ENCODE results near the gene PATE4. TPM values are rescaled to one million over a fixed set of nuclear protein-coding genes. Genes with fewer than 3 reads are reported as not detected.

The PATE4 gene
- polyA plus RNA-seq, 6 donors from 2014 or later = not detected

DNA sequence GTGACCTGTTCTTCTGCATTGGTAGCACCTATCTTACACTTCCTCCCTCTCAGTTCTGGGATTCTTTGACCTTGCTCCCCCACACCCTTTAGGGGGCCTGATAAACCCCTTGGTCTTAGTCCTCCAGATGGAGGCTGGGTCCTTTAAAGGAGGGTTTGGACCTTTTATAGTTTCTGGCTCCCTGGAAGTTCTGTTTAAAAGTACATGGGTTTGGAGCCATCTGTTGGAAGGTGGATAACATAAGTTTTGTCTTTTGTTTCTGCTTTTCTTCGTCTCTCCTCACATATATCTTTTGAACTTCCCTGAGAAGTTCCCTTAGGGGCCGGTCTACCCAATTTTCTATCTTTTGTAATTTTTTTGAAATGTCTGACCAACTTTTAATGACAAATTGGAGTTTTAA, 36.4 kb downstream of the PATE4 start:
- Mint-ChIP-seq H3K27ac (peak overlapping the region in 1 of 6 donors; percentile 78), H3K9me3 (peaks cover 6 to 26% (median 21%) of the 10 kb centered on the region in 7 donors), H3K36me3 (peaks cover 6 to 17% of the 10 kb centered on the region in 2 donors), H3K4me1 (peaks cover 7 to 14% (median 9%) of the 10 kb centered on the region in 3 donors), H3K4me3 (no peak overlapping the region), H3K27me3 (no peaks in the 10 kb centered on the region)
- ATAC-seq (ENCODE audit: low read depth in 2 of 2) (no peak), DNase-seq (no peak)

DNA sequence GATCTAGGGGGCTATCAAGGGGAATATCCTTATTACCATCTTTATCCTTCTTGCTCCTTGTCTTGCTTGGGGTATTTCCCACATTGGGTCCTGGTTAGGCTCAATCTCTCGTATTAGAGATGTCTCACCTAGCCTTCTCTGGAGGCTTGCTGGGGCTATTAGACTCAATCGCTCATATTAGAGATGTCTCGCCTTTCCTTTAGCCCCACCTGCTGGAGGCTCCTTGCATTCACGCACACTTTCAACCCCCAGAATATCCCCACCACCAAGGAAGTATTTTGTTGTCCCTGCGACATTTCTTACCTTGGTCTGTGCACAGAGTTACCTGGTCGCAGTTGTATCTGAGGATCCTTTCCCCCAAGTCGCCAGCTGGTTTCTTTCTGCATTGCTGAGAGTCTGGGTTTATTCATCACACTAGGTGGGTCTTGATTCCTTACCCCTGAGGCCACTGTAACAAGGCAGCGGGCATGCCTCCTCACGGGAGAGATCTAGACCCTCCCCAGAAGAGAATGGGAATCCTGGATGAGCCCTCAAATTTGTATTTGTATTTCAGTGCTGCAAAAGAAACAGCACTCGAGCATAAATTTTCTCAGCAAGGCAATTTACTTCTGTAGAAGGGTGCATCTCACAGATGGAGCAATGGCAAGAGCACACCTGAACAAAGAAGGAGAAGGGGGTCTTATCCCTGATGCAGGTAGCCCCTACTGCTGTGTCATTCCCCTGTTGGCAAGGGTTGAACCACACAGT, 38.4 kb downstream of the PATE4 start:
- H3K36me3 Mint-ChIP-seq = peaks cover 6 to 17% of the 10 kb centered on the region in 2 donors
- peaks cover 6 to 21% (median 17%) of the 10 kb centered on the region in 7 donors for H3K9me3 Mint-ChIP-seq
- H3K4me3 Mint-ChIP-seq = no peak overlapping the region
- H3K27ac Mint-ChIP-seq = peak overlapping the region in 3 of 6 donors; percentile 33 to 94 (median 45)
- H3K27me3 Mint-ChIP-seq = no peaks in the 10 kb centered on the region
- ATAC-seq (ENCODE audit: low read depth in 2 of 2) (no peak), DNase-seq (no peak)
- peaks cover 7 to 14% (median 9%) of the 10 kb centered on the region in 3 donors for H3K4me1 Mint-ChIP-seq

DNA sequence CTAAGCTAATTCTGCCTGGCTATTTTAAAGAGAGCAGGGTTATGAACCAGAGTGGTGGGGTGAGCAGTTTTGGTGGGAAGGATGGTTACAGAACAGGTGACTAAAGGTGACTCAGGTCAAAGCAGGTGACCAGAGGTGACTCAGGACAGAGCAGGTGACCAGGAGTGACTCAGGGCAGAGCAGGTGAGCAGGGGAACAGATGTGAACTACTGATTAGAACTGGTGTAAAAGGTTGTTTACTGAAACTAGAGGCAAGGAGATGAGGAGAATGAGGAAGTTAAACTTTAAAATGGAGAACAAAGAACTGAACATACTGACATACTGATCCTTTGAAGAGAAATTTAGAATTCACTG, 39.0 kb downstream of the PATE4 start:
- H3K9me3 Mint-ChIP-seq = peaks cover 6 to 21% (median 17%) of the 10 kb centered on the region in 7 donors
- H3K27me3 Mint-ChIP-seq = no peaks in the 10 kb centered on the region
- no peak overlapping the region for H3K4me3 Mint-ChIP-seq
- peaks cover 6 to 17% of the 10 kb centered on the region in 2 donors for H3K36me3 Mint-ChIP-seq
- H3K4me1 Mint-ChIP-seq = peaks cover 7 to 14% (median 9%) of the 10 kb centered on the region in 3 donors
- DNase-seq (no peak), ATAC-seq (ENCODE audit: low read depth in 2 of 2) (peak; percentile 14 to 23)
- H3K27ac Mint-ChIP-seq = peak overlapping the region in 4 of 6 donors; percentile 12 to 94 (median 56)

DNA sequence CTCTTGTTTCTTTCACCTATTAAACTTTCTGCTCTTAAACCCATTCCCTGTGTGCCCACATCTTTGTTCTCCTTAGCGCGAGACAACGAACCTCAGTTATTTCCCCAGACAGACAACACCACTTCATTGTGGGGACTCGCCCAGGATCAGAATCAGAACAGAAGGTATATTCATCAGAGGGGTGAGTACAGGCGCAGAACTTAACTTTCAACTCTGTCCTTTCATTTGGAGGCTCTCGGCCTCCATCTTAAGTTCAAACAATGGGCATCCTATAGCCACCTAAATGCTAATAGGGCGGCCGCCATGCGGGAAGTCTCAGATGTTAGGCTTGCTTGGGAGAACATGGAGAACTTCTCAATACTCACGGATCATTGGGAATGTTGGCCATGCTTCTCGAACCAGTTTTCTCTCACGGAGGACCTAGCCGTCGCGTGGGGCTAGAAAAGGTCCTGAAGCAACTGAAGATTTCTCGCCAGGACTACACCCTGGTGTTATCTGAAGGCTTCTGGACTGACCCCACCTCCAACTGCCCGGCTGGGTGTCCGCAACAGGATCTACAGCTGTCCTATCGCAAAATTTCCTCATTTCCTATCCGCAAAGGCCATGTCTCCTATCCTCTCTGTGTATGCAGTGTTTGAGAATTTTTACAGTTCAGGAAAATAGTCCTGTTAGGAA, 40.9 kb downstream of the PATE4 start:
- H3K9me3 Mint-ChIP-seq = peaks cover 6 to 21% (median 17%) of the 10 kb centered on the region in 7 donors
- ATAC-seq (ENCODE audit: low read depth in 2 of 2) (no peak), DNase-seq (no peak)
- H3K27ac Mint-ChIP-seq = no peak overlapping the region
- no peak overlapping the region for H3K4me3 Mint-ChIP-seq
- H3K4me1 Mint-ChIP-seq = peaks cover 7 to 14% (median 9%) of the 10 kb centered on the region in 3 donors
- H3K36me3 Mint-ChIP-seq = peaks cover 6 to 17% of the 10 kb centered on the region in 2 donors
- no peaks in the 10 kb centered on the region for H3K27me3 Mint-ChIP-seq

DNA sequence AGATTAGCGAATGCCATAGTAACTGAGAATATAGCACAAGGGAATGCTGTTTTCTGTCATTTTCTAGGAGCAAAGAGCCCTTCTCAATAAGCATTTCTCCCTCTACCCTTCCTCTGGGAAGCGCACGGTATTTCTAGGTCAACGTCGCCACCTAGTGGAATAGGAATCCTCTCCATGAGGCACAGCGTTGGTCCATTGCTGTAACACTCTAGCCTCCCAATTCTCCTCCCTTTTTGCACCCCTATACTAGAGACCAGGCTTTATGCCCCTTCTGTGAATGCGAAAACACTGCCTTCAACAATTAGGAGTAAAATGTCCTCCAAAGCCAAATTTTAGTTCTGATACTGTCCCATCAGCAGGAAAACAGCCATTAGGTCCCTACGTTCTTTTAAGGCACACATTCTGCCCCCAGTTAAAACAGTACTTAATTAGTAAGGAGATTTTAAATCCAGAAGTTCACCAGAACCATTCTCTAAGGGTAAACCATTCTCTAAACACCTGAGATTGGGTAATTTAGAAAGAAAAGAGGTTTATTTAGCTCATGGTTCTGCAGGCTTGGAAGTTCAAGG, 41.5 kb downstream of the PATE4 start:
- H3K27me3 Mint-ChIP-seq = no peaks in the 10 kb centered on the region
- H3K27ac Mint-ChIP-seq = no peak overlapping the region
- H3K36me3 Mint-ChIP-seq = peaks cover 6 to 17% of the 10 kb centered on the region in 2 donors
- H3K4me3 Mint-ChIP-seq = no peak overlapping the region
- H3K9me3 Mint-ChIP-seq = peaks cover 6 to 21% (median 17%) of the 10 kb centered on the region in 7 donors
- ATAC-seq (ENCODE audit: low read depth in 2 of 2) (peak; percentile 43 to 73), DNase-seq (peak; percentile 22)
- H3K4me1 Mint-ChIP-seq = peaks cover 7 to 14% (median 9%) of the 10 kb centered on the region in 3 donors

DNA sequence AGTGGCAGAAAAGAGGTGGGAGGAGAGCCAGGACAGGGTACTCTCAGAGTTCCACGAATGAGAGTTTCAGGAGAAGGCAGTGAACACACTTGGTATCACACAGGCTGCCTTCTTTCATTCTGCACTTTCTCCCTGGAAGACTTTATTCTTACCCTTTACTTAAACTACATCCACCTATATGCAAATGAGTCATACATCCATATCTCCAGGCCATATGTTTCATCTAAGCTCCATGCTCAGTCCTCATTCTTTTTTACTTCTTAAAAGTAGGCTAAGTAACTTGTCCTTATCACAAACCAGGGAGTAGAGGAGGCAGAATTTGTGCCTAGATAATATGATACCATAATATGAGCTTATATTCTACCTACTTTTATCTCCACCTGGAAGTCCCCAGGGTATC, 48.2 kb downstream of the PATE4 start:
- ATAC-seq (ENCODE audit: low read depth in 2 of 2) (no peak), DNase-seq (no peak)
- no peak overlapping the region for H3K4me3 Mint-ChIP-seq
- peaks cover 0 to under 1% (median 0%) of the 10 kb centered on the region in 3 donors for H3K4me1 Mint-ChIP-seq
- H3K27me3 Mint-ChIP-seq = peaks cover 0 to 8% (median 6%) of the 10 kb centered on the region in 3 donors
- no peaks in the 10 kb centered on the region for H3K36me3 Mint-ChIP-seq
- no peak overlapping the region for H3K27ac Mint-ChIP-seq
- H3K9me3 Mint-ChIP-seq = no peaks in the 10 kb centered on the region

DNA sequence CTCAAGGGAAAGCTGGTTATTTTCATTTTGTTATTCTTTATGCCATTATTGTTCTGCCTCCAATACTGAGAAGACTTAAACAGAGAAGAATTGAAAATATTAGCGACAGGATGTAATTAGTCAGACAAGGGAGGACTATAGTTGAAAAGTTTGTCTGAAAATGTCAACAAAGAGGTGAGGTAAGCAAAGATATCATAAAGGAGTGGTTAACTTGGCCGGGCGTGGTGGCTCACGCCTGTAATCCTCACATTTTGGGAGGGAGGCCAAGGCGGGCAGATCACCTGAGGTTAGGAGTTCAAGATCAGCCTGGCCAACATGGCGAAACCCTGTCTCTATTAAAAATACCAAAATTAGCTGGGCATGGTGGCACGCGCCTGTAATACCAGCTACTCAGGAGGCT, 50.3 kb downstream of the PATE4 start:
- H3K36me3 Mint-ChIP-seq = no peaks in the 10 kb centered on the region
- H3K27me3 Mint-ChIP-seq = peaks cover 0 to 8% (median 6%) of the 10 kb centered on the region in 3 donors
- H3K4me1 Mint-ChIP-seq = peaks cover 0 to 16% (median 15%) of the 10 kb centered on the region in 3 donors
- peaks cover 0 to 4% (median 0%) of the 10 kb centered on the region in 7 donors for H3K9me3 Mint-ChIP-seq
- DNase-seq (no peak), ATAC-seq (ENCODE audit: low read depth in 2 of 2) (no peak)
- peak overlapping the region in 1 of 8 donors; percentile 50 for H3K4me3 Mint-ChIP-seq
- H3K27ac Mint-ChIP-seq = no peak overlapping the region

DNA sequence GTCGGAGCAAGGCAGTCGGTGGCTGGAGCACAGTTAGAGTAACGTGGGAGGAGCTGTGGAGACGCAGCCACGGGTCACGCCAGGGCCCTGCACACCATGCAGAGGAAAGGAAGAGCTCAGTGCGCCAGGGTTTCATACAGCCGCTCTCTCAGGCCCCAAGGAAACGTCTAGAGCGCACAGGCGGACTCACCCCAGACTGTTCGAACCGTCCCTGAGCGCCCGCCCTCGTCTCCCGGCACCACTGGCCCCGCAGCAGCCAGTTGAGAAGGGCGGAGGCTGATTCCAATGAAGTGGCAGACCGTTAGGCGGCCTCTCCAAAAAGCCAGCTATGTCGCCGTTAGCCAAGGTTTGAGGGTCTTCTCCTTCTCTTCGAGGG, 53.9 kb downstream of the PATE4 start:
- Mint-ChIP-seq H3K27ac (peak overlapping the region; percentile 96 to 99 (median 99)), H3K4me1 (peaks cover 6 to 33% (median 24%) of the 10 kb centered on the region in 3 donors), H3K9me3 (peaks cover 0 to 4% (median 0%) of the 10 kb centered on the region in 7 donors), H3K36me3 (no peaks in the 10 kb centered on the region), H3K27me3 (no peaks in the 10 kb centered on the region), H3K4me3 (peak overlapping the region; percentile 92 to 97 (median 95))
- ATAC-seq (ENCODE audit: low read depth in 2 of 2) (peak; percentile 8 to 15), DNase-seq (no peak)

DNA sequence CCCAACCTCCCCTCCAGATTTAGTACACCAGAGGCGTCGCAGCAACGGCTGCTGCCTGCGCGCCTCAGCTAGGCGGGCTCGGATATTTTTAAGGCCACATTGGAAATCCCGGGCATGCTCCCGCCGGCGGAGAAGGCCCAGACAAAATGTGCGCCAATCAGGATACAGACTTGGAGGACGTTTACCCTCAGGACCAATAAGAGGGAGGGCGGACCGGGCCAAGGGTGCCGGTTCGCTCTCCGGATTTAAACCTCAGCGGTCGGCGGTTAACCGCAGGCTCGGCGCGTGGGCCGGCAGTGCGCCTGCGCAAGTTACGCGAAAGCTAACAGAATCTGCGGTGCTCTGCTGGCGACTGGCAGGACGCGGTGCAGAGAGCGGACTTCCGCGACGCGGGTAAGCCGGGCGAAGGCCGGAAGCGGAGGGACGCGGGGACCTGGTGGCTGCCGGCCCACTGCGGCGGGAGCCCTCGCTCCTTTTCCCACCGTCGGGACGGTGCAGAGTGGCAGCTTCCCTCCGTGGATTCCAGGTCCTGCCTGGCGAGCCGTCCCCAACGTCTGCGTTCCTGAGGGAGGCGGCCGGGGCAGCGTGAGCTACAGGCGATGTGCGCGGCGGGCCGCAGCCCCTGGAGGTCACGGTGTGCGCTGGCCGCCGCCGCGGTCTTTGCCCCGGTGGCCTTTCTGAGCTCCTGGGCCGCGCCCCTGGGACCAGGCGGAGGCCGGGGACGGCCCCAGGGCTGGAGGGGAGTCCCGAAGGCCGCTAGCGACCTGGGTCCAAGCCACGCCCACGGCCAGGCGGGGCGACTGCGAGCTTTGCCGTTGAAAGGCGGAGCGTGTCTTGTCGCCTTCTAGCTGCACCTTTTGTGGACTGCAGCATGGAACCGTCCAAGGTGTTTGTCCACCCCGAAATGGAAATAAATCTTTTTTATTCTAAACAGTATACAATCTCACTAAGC, 54.5 kb downstream of the PATE4 start, which contains the start of gene HYLS1:
TSS of gene HYLS1 (plus strand) at position 296 of the 952 bp plus-strand sequence. CDS start 11,701 bp downstream, outside the sequence.
- Mint-ChIP-seq H3K27ac (peak within 1 kb of the TSS; percentile 96 to 99 (median 99)), H3K9me3 (peaks cover 0 to 4% (median 0%) of the 10 kb centered on the region in 7 donors), H3K27me3 (no peaks in the 10 kb centered on the region), H3K4me1 (peaks cover 6 to 35% (median 29%) of the 10 kb centered on the region in 3 donors), H3K4me3 (peak within 1 kb of the TSS; percentile 92 to 97 (median 95)), H3K36me3 (no peaks in the 10 kb centered on the region)
- DNase-seq = peak; percentile 99
- ATAC-seq (ENCODE audit: low read depth in 2 of 2) = peak; percentile 86 to 88

Other genes with a start within 250 kb of the PATE4 start
- 10 to 100 TPM; 14.3 to 56.7 (median 33.4) TPM for gene STT3A, start 240.5 kb upstream of the PATE4 start, polyA plus RNA-seq (ENCODE audit: low read depth in 6 of 6)
- 1 to 10 TPM; 1.7 to 4.1 (median 2.3) TPM for gene CHEK1, start 208.2 kb upstream of the PATE4 start, polyA plus RNA-seq (ENCODE audit: low read depth in 6 of 6)
- under 1 TPM in 1 of 6 donors, not detected in 5; 0.14 TPM for gene ACRV1, start 152.5 kb upstream of the PATE4 start, polyA plus RNA-seq (ENCODE audit: low read depth in 6 of 6)
- not detected for gene PATE1, start 87.0 kb upstream of the PATE4 start, polyA plus RNA-seq (ENCODE audit: low read depth in 6 of 6)
- gene PATE2, start 54.5 kb upstream of the PATE4 start, polyA plus RNA-seq (ENCODE audit: low read depth in 6 of 6) = not detected
- gene PATE3, start 45.2 kb upstream of the PATE4 start, polyA plus RNA-seq (ENCODE audit: low read depth in 6 of 6) = not detected
- 10 to 100 TPM; 13.4 to 22.7 (median 16.4) TPM for gene HYLS1, start 54.4 kb downstream of the PATE4 start, polyA plus RNA-seq (ENCODE audit: low read depth in 6 of 6)
- gene PUS3, start 69.9 kb downstream of the PATE4 start, polyA plus RNA-seq (ENCODE audit: low read depth in 6 of 6) = 10 to 100 TPM in 2 of 6 donors, 1 to 10 TPM in 4; 6.2 to 12.1 (median 7.9) TPM
- under 1 TPM in 1 of 6 donors, not detected in 5; 0.34 TPM for gene DDX25, start 71.2 kb downstream of the PATE4 start, polyA plus RNA-seq (ENCODE audit: low read depth in 6 of 6)
- gene VSIG10L2, start 112.7 kb downstream of the PATE4 start, polyA plus RNA-seq (ENCODE audit: low read depth in 6 of 6) = not detected
- not detected for gene CDON, start 229.6 kb downstream of the PATE4 start, polyA plus RNA-seq (ENCODE audit: low read depth in 6 of 6)